Pancreas (tissue), 10 donors: Measurements from ENCODE around the gene STMND1. TPM values are rescaled to one million over a fixed set of nuclear protein-coding genes. Genes with fewer than 3 reads are reported as not detected.
A peak's percentile ranks its signal among the peaks of the same experiment; 100 is the strongest.

ENCODE experiments used
- ATAC-seq, 4 donors: fragments of 200-7000 bp; cut with Tn5 transposase; one replicate each; pipeline versions ENCODE4 v1.8.0 to v1.9.1; 2020; ENCODE audit warnings: mild to moderate bottlenecking in 4 of 4, moderate library complexity in 4 of 4
- DNase-seq, 6 donors: peaks; one replicate each; pipeline ENCODE4 v3.0.0-alpha.2; 2020
- FAIRE-seq: peaks from 2 replicates; lab custom pipeline; 2012; peaks lifted over from hg19 to GRCh38; lab: Jason Lieb, UNC
- H3K27ac ChIP-seq, 4 donors: fragments of 200-600 bp; sonication (generic); 1 replicate in 3 of 4; 2 replicates in 1 of 4; pipeline versions ENCODE4 v1.5.0 to v1.8.0; 2020
- H3K27me3 ChIP-seq, 4 donors: fragments of 200-600 bp; one replicate each; pipeline ENCODE4 v1.8.0; 2021
- H3K36me3 ChIP-seq, 3 donors: fragments of 200-600 bp; sonication (generic) in 1 of 3; one replicate each; pipeline versions ENCODE4 v1.5.0 to v1.8.0; 2020 to 2021
- H3K4me1 ChIP-seq, 3 donors: fragments of 200-600 bp; one replicate each; pipeline ENCODE4 v1.8.0; 2021
- H3K4me3 ChIP-seq, 4 donors: fragments of 200-600 bp; sonication (generic) in 2 of 4; one replicate each; pipeline versions ENCODE4 v1.5.0 to v1.8.0; 2020 to 2021
- H3K9me3 ChIP-seq, 4 donors: fragments of 200-600 bp; one replicate each; pipeline ENCODE4 v1.8.0; 2021
- WGBS, 2 donors: extraction: QIAGEN DNeasy Blood & Tissue Kit; methylation state at CpG; one replicate each; pipeline ENCODE4 v1.1.7; 2013; 5-methylcytosine and 5-hydroxymethylcytosine counted together
- intact Hi-C, 3 donors: fragments of 100-400 bp; cut with DNase I; formaldehyde crosslinking; loops; one replicate each; pipeline versions ENCODE4 v1.11.1 to v1.14.2; 2022
- polyA plus RNA-seq, 2 donors: library from polyadenylated mRNA; stranded (reverse); fragments of 200-250 nt; gene quantifications; one replicate each; pipeline ENCODE4 v1.2.3, GENCODE V29; 2013
- total RNA-seq, 6 donors: library from RNA; stranded (reverse); fragmentation: NEBNext Ultra II Directional in 4 of 6; extraction: Animal tissue kit (Norgen Biotek cat#: 25700) in 4 of 6; gene quantifications; one replicate each; pipeline versions ENCODE4 v1.2.1 to v1.2.4, GENCODE V29; 2021 to 2023
- TF ChIP-seq, protein P1 (sequence below), 4 donors: fragments of 200-600 bp; sonication (generic) in 3 of 4; IDR thresholded peaks; one replicate each; pipeline versions ENCODE4 v1.5.0 to v1.8.0; 2021; ENCODE audit warnings: antibody characterized with exemption in 4 of 4
- donor health status: healthy with polysubstance abuse.
- donor health status: DM: no; HTN: no; CAD: no; lungs with moderate emphysema.
- donor health status: DM: no; HTN: no; CAD: no.
- donor health status: control.
- donor health status: control.
- donor health status: Bipolar disorder and iron deficiency.
- donor health status: DM: yes; HTN: yes; CAD: no.
- donor health status: DM: no; HTN: no; CAD: no.
- donor health status: DM: no; HTN: no; CAD: no.
- donor health status: DM: yes; HTN: yes; CAD: no.

STMND1 gene
- total and polyA plus RNA-seq, 8 donors: 0.21 to 3.8 (median 1.4) TPM

GRCh38 chr6:17081273-17081672, 20.6 kb upstream of the STMND1 start:
- FAIRE-seq (no peak), ATAC-seq (no peak), DNase-seq (no peak)
- Histone ChIP-seq H3K27me3 (no peaks in the 10 kb centered on the region), H3K9me3 (no peaks in the 10 kb centered on the region), H3K4me1 (no peaks in the 10 kb centered on the region), H3K36me3 (no peaks in the 10 kb centered on the region), H3K27ac (no peak overlapping the region), H3K4me3 (no peak overlapping the region)
- intact Hi-C loops: loop anchor here in 1 of 3 donors (10.0 kb wide), 1 partner anchor 756 kb away; no protein-coding TSS in a partner anchor
- TF ChIP-seq, protein P1, sequence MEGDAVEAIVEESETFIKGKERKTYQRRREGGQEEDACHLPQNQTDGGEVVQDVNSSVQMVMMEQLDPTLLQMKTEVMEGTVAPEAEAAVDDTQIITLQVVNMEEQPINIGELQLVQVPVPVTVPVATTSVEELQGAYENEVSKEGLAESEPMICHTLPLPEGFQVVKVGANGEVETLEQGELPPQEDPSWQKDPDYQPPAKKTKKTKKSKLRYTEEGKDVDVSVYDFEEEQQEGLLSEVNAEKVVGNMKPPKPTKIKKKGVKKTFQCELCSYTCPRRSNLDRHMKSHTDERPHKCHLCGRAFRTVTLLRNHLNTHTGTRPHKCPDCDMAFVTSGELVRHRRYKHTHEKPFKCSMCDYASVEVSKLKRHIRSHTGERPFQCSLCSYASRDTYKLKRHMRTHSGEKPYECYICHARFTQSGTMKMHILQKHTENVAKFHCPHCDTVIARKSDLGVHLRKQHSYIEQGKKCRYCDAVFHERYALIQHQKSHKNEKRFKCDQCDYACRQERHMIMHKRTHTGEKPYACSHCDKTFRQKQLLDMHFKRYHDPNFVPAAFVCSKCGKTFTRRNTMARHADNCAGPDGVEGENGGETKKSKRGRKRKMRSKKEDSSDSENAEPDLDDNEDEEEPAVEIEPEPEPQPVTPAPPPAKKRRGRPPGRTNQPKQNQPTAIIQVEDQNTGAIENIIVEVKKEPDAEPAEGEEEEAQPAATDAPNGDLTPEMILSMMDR (IDR thresholded peaks at IDR 0.05): no peak
- 89 to 92% methylated on average over 4 of the region's 4 CpGs for WGBS, 2 donors

DNA sequence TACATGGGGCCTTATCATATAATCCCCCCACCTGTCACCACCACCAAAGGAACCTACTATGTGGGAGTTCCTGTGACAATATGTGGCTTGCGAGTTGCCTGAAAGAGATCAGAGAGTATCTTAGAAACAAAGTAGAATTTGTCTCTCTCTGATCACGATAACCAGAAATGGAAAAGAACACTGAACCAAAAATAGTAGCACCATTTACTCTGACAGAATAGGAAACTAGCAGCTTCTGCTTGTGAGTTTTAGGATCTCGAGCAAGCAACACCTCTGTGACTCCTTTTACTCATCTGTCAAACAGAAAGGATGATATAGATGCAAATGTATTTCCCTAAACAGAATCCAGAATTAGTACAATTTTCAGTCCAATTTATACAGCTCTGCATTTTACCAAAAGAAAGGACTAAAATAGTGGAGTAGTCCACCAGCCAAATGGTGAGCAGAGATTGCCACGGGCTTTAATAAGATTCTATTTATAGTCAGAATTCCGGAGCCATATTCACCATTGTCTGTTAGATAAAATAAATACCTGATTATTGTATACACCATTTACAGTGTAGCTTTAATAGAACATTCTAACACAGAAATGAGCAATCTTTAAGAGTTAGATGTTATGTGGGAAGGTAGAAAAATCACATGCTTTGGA, 19.9 kb upstream of the STMND1 start:
- Histone ChIP-seq H3K4me3 (no peak overlapping the region), H3K27me3 (no peaks in the 10 kb centered on the region), H3K9me3 (no peaks in the 10 kb centered on the region), H3K36me3 (no peaks in the 10 kb centered on the region), H3K4me1 (no peaks in the 10 kb centered on the region), H3K27ac (no peak overlapping the region)
- DNase-seq (no peak), ATAC-seq (no peak), FAIRE-seq (no peak)
- intact Hi-C loops: loop anchor here in 1 of 3 donors (10.0 kb wide), 1 partner anchor 757 kb away; no protein-coding TSS in a partner anchor
- WGBS, 2 donors: 74 to 81% methylated on average over 5 of the region's 5 CpGs
- TF ChIP-seq, protein P1 (IDR thresholded peaks at IDR 0.05): no peak

- no peaks in the 10 kb centered on the region for H3K9me3 ChIP-seq
- TF ChIP-seq, protein P1 (IDR thresholded peaks at IDR 0.05): no peak
- H3K36me3 ChIP-seq: no peaks in the 10 kb centered on the region
- intact Hi-C loops: loop anchor here in 1 of 3 donors (10.0 kb wide), 1 partner anchor 759 kb away; no protein-coding TSS in a partner anchor
- WGBS, 2 donors: 67 to 71% methylated on average over 3 of the region's 3 CpGs
- FAIRE-seq (no peak), ATAC-seq (no peak), DNase-seq (no peak)
- H3K27me3 ChIP-seq: no peaks in the 10 kb centered on the region
- no peak overlapping the region for H3K4me3 ChIP-seq
- no peak overlapping the region for H3K27ac ChIP-seq
- no peaks in the 10 kb centered on the region for H3K4me1 ChIP-seq
Observed at GRCh38 chr6:17083397-17083796, 18.5 kb upstream of the STMND1 start.

- 25 to 26% methylated on average over 11 of the region's 11 CpGs for WGBS, 2 donors
- FAIRE-seq (no peak), DNase-seq (peak in 4 of 6 donors; percentile 27 to 65 (median 57)), ATAC-seq (peak; percentile 92 to 98 (median 96))
- no peak overlapping the region for H3K4me3 ChIP-seq
- TF ChIP-seq, protein P1 (IDR thresholded peaks at IDR 0.05): peak; percentile 53 to 63 (median 59)
- no peaks in the 10 kb centered on the region for H3K27me3 ChIP-seq
- intact Hi-C loops: loop anchor here in 1 of 3 donors (10.0 kb wide), 1 partner anchor 762 kb away; no protein-coding TSS in a partner anchor
- H3K9me3 ChIP-seq: no peaks in the 10 kb centered on the region
- no peaks in the 10 kb centered on the region for H3K4me1 ChIP-seq
- no peak overlapping the region for H3K27ac ChIP-seq
- no peaks in the 10 kb centered on the region for H3K36me3 ChIP-seq
Observed at GRCh38 chr6:17086469-17086868, 15.4 kb upstream of the STMND1 start.

DNA sequence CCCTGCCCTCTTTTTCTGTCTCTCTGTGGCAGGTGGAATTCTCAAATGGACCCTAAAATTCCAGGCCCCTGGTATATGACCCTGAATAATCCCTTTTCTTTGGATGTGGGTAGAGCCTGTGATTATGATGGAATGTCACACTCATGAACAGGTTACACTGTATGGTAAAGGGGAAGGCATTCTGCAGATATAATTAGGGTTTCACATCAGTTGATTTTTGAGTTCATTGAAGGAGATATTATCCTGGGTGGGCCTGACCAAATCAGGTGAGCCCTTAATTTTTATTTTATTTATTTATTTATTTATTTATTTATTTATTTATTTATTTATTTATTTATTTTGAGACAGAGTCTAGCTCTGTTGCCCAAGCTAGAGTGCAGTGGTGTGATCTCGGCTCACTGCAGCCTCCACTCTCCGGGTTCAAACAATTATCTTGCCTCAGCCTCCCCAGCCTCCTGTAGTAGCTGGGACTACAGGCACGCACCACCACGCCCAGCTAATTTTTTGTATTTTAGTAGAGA, 13.7 kb upstream of the STMND1 start:
- 99% methylated on average over 4 of the region's 4 CpGs for WGBS, 2 donors
- Histone ChIP-seq H3K4me3 (no peak overlapping the region), H3K27me3 (no peaks in the 10 kb centered on the region), H3K9me3 (no peaks in the 10 kb centered on the region), H3K36me3 (no peaks in the 10 kb centered on the region), H3K4me1 (no peaks in the 10 kb centered on the region), H3K27ac (no peak overlapping the region)
- no peak for DNase-seq
- intact Hi-C loops: loop anchor here in 1 of 3 donors (10.0 kb wide), 1 partner anchor 763 kb away; no protein-coding TSS in a partner anchor
- TF ChIP-seq, protein P1 (IDR thresholded peaks at IDR 0.05): no peak
- no peak for FAIRE-seq
- no peak for ATAC-seq
